GM21717 (cell line): ENCODE data around the gene HELB.

ENCODE experiments used
- ATAC-seq: cut with Tn5 transposase; IDR thresholded peaks from one replicate; pipeline ENCODE4 v1.9.1; 2021; ENCODE audit warnings: mild to moderate bottlenecking, moderate library complexity; ENCODE audit not compliant: unreplicated experiment

HELB gene

GRCh38 chr12:66301944-66302826, at the start of gene HELB:
Gene HELB, plus strand, starts transcription at chr12:66302493. Its CDS starts 111 bp downstream, at chr12:66302604.
- peak; percentile 92 for ATAC-seq

DNA sequence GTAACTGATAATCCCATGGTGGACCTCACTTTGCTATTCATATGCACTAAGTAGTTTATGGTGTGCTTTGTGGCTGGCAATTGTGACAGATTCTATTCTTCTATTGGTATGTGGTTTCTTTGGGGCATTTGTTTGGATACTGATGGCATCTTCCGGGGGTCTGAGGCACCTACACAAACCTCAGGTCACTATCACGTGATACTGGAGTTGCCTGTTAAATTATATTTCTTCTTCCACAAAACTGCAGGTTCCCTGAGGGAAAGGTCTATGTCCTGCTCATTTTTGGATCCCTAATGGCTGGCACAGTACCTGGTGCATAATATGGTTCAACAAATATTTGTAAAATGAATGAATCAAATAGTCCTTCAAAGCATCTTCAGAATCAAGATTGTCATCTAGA, 49.5 kb upstream of the HELB start:
- no peak for ATAC-seq

DNA sequence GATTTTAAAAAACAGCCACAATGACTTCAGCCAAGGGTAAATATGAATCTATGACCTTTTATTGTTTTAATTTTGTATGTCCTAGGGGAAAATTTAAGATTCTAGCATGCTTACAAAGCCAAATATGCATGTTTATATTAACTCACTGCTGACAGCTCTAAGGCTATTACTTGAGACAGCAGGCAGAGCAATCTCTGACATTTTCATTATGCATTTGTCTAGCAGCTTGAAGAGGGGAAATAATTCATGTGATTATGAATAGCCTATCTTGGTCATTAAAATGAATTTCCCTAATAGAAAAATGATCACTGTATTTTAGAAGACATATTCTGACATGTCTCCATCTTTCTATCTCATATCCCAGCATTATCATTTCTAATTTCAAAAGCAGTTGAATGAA, 46.6 kb upstream of the HELB start:
- ATAC-seq: no peak

DNA sequence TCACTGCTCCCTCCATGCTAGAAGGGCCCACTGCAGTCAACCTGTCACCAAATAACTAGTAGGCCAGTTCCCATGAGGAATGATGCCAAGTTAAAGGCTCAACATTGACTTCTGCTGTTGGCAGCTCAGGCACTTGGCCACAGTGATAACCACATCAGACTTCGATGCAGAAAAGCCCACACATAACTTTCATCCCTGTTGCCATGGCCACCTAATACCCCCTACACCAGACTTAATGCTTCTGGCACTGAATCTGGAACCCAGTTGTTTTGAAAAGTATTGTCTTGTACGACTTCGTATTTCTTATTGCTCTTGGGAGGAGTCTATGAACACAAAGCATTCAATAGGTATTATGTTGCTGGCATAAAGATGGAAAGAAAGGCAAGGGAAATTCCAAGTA, 44.3 kb upstream of the HELB start:
- no peak for ATAC-seq

DNA sequence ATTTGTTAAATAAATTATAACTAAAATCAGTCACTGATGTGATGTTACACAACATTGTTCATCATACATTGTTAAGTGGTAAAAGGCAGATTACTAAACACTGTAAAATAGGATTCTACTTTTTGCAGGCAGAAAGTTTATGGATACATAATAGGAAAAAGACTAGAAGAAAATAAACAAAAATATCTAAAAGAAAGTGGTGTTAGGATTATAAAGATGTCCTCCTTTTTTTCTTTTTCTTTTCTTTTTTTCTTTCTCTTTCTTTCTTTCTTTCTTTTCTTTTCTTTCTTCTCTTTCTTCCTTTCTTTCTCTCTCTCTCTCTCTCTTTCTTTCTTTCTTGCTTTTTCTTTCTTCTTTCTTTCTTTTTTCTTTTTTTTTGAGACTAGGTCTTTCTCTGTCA, 39.6 kb upstream of the HELB start:
- no peak for ATAC-seq

DNA sequence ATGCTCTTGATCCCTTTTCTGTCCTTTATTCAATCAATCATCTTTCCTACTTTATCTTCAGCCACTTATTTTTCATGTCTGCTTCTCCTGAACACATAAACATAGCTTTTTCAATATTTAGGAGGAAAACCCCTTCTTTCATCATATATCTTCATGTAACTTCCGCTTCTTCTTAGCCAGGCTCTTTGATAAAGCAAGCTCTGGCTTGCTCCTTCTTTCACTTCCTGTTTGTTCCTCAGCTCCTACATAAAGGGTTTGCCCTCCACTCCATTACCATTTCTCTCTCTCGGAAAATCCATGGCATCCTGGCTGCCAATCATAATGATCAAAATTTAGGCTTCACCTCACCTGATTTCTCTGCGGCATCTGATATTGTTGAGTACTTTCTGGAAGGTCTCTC, 33.7 kb upstream of the HELB start:
- no peak for ATAC-seq

- ATAC-seq: no peak
These were observed 33.2 kb upstream of the HELB start for GRCh38 chr12:66269142-66269541.

DNA sequence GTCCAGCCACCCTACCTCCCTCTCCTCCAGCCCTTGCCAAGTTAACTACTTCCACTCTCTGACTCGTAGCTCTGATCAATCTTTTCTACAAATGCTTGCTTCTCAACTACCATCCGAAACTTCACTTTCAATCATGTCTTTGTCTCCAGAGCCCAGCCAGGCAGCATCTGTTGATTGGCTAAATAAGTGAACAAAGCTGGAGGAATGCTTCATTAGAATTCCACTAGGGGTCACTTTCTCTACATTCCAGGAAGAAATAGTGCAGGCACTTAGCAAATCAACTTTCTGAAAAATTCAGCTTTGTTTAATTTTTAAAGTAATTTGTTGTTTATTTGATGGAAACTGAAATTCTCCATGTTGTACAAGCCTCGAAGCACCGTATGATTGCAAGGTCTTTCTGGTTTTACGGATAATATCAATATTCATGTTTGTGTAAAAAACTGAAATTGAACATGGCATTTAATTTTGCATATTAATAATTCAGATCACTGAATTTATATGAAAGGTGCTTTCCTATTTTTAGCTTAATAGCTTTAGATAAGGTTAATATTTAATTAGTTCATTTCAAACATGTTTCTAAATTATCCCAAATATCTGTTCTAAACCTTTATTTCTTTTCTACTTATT, 32.4 kb upstream of the HELB start:
- ATAC-seq: no peak

DNA sequence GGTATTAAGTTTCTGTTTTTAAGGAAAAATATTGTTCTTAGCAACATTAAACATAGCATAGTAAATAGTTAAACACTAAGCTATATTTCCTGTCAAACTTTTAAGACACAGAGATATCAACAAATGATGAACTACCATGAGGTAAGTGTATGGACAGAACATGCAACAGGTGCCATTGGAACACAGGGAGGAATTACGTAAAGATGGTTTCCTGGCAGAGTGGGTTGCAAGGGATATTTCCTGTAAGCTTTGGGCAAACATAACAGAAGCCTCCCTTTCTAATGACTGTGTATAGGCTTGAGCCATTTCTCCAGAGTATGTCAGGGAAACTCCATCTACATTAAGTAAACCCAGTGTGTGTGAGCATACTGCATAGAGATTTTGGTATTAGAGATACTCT, 31.7 kb upstream of the HELB start:
- no peak for ATAC-seq

DNA sequence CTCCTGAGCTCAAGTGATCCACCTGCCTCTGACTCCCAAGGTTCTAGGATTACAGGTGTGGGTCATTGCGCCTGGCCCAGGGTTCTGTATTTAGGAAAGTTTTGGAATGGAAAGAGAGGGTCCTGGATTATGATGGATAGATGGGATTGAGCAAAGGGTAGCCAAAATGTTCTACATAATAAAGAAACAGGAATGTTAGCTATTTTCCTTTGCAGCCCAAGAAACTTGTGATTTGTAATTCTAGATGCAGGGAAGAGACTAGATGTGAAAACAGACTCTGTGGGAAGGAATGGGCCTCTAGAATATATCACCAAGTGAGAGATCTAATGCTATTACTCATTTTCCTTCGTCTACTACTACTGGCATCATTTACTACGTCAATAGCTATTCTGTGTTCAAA, 29.6 kb upstream of the HELB start:
- ATAC-seq: no peak

GRCh38 chr12:66273147-66273546, 29.1 kb upstream of the HELB start:
- no peak for ATAC-seq

- ATAC-seq: peak; percentile 44
These were observed 27.3 kb upstream of the HELB start for GRCh38 chr12:66275040-66275439.

GRCh38 chr12:66279123-66279712, 23.1 kb upstream of the HELB start:
- no peak for ATAC-seq

GRCh38 chr12:66280561-66280960, 21.7 kb upstream of the HELB start:
- no peak for ATAC-seq

DNA sequence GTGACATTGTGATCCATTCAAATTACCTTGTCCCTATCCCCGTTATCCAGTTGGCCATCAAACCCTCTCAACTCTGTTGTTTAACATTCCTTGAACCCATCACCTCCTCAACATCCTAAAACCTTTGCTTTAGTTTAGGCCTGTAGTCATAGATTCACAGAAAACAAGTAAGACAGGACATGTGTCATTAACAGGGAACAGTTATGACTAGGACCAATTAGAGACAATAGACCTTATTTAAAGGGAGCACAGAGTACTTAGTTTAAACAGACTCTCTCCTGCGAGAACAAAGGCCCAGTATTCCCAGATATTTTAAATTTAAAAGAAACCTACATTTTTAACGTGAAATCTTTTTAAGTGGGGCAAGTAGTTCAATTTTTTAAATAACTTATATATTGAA, 20.0 kb upstream of the HELB start:
- ATAC-seq: no peak

- no peak for ATAC-seq
These were observed 15.0 kb upstream of the HELB start for GRCh38 chr12:66287275-66287674.

DNA sequence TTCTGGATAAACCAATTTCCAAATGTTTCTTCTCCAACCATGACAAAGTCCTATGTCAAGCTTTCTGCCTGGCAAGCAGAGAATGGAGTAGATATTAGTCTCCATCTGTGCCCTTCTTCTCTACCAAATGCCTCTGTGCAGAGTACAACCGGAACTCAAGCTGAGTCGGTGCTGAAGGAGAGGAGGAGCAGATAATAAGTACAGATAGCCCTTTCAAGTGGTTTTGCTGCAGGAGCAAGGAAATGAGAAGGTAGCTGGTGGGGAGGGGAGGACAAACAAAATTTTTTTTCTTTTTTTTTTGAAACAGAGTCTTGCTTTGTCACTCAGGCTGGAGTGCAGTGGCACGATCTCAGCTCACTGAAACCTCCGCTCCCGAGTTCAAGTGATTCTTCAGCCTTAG, 14.2 kb upstream of the HELB start:
- ATAC-seq: no peak

DNA sequence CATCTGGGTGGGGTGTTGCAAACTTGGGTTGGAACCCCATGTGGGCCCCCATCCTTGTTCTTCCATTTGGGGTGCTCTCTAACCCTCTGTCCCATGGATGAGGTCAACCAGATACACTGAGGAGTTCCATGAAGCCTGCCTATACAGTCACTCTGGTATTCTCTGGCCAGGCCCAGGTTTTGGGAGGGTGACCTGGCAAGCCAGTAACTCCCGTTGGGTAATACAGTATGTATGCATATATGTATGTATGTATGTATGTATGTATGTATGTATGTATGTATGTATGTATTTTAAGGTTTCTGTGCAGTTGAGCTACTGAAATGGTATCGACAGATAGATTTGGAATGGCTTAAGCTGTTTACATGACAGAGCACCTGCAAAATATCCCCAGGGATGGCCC, 12.8 kb upstream of the HELB start:
- no peak for ATAC-seq

DNA sequence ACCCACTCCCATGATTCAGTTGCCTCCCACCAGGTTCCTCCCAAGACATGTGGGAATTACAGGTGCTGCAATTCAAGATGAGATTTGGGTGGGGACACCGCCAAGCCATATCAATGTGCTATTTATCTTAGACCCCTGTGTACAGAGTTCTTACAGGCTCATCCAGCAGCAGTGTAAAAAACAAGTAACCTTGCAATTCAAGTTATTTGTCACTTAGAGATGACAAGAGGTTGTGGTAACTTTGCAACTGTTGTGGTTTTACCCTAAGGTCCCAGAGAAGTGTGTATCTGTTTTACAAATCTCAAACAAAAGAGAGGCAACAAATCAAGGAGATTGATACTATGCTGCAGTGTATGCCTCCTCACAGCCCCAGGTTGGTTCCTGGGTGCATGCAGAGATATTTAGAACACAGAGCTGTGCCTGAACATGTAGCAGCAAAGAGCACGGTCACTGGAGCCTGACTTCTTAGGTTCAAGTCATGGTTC, 11.5 kb upstream of the HELB start:
- no peak for ATAC-seq

DNA sequence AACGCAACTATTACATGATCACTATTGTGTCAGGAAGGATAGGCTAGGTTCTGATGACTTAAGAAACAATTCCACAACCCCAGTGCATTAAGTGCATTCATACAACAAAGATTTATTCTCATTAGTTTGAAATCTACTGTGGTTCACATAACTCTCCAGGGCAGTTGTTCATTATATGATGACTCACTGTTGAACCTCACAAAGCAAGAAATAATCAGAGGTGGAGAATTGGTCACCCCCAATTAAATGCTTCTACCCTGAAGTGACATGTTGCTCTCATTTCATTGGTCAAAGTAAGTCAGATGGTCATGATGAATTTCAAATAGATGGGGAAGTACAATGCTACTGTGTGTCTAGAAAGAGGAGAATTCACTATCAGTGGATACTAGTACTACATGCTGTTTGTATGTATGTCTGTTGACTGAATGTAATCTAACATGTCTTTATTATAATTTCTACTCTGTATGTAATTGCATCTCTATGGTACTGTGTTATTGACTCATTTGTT, 6.1 kb upstream of the HELB start:
- no peak for ATAC-seq

- no peak for ATAC-seq
These were observed 5.2 kb upstream of the HELB start for GRCh38 chr12:66297080-66297479.

DNA sequence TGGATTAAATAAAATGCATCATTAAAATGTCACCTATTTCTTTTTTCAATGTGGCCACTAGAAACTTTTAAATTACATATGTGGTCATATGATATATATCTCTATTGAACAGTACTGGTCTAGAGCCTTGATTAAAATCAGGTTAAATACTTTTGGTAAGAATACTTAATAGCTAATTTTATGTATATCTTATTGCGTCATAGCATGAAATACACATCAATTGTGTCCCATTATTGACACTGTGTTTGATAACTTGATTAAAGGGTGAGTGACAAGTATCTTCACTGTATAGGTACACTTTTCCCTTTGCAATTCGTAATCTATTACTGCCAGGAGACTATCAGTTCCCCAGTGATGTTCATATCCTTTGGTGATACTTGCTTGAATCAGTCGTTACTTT, 4.4 kb upstream of the HELB start:
- no peak for ATAC-seq
